Loucy (cell line): ENCODE results near the gene NPB.

ENCODE experiments used
- H2AFZ ChIP-seq: fragments of 200-600 bp; sonication (generic); 2 replicates; pipeline ENCODE4 v1.6.0; 2016; ENCODE audit warnings: antibody characterized with exemption, mild to moderate bottlenecking, low read length, moderate library complexity
- H3F3A ChIP-seq: fragments of 200-600 bp; 2 replicates; pipeline ENCODE4 v1.6.0; 2016; ENCODE audit warnings: antibody characterized with exemption, low read depth, mild to moderate bottlenecking
- H3K27me3 ChIP-seq: fragments of 200-600 bp; sonication (generic); 2 replicates; pipeline ENCODE4 v1.6.1; 2014; ENCODE audit warnings: low read length, mild to moderate bottlenecking; ENCODE audit not compliant: insufficient read depth, poor library complexity, severe bottlenecking
- H3K36me3 ChIP-seq: fragments of 200-600 bp; sonication (generic); 2 replicates; pipeline ENCODE4 v1.6.1; 2016; ENCODE audit warnings: low read length; ENCODE audit not compliant: insufficient read depth
- H3K4me1 ChIP-seq: fragments of 200-600 bp; sonication (generic); 2 replicates; pipeline ENCODE4 v1.5.1; 2014; ENCODE audit warnings: low read length, mild to moderate bottlenecking; ENCODE audit not compliant: insufficient read depth, poor library complexity, severe bottlenecking
- H3K4me2 ChIP-seq: fragments of 200-600 bp; sonication (generic); 2 replicates; pipeline ENCODE4 v1.6.0; 2014; ENCODE audit warnings: antibody characterized with exemption, low read length, low read depth, mild to moderate bottlenecking; ENCODE audit not compliant: poor library complexity, severe bottlenecking
- H3K4me3 ChIP-seq: fragments of 200-600 bp; sonication (generic); 2 replicates; pipeline ENCODE4 v1.5.1; 2014; ENCODE audit warnings: low read length, mild to moderate bottlenecking, mixed read lengths; ENCODE audit not compliant: poor library complexity, severe bottlenecking
- H3K79me2 ChIP-seq: fragments of 200-600 bp; sonication (generic); 2 replicates; pipeline ENCODE4 v1.6.1; 2014; ENCODE audit warnings: low read length; ENCODE audit not compliant: insufficient read depth
- H3K9ac ChIP-seq: fragments of 200-600 bp; sonication (generic); 2 replicates; pipeline ENCODE4 v1.6.0; 2014; ENCODE audit warnings: mild to moderate bottlenecking, low read depth, low read length, moderate library complexity; ENCODE audit not compliant: poor library complexity, severe bottlenecking
- H3K9me2 ChIP-seq: fragments of 200-600 bp; sonication (generic); replicated peaks from 2 replicates; pipeline ENCODE4 v1.6.1; 2016; ENCODE audit warnings: low read depth, low read length, mixed read lengths
- H3K9me3 ChIP-seq: fragments of 200-600 bp; sonication (generic); 2 replicates; pipeline ENCODE4 v1.6.1; 2014; ENCODE audit warnings: mild to moderate bottlenecking, antibody characterized with exemption, low read length, low read depth; ENCODE audit not compliant: insufficient read depth
- H4K20me1 ChIP-seq: fragments of 200-600 bp; sonication (generic); 2 replicates; pipeline ENCODE4 v1.6.0; 2014; ENCODE audit warnings: antibody characterized with exemption, low read length, mild to moderate bottlenecking; ENCODE audit not compliant: insufficient read depth, poor library complexity, severe bottlenecking
- CTCF ChIP-seq: fragments of 200-600 bp; sonication (generic); conservative IDR thresholded peaks from 2 replicates; pipeline ENCODE4 v1.5.1; 2014; ENCODE audit warnings: mild to moderate bottlenecking, antibody characterized with exemption, low read length
- EZH2phosphoT487 ChIP-seq: fragments of 200-600 bp; IDR thresholded peaks from 2 replicates; pipeline ENCODE4 v1.6.1; 2018; ENCODE audit warnings: antibody characterized with exemption, mild to moderate bottlenecking, moderate library complexity, borderline replicate concordance

NPB gene

GRCh38 chr17:81941484-81942166 is 39.6 kb downstream of the NPB start:
- Histone ChIP-seq H3K9ac (no peak overlapping the region), H4K20me1 (no peaks in the 10 kb centered on the region), H3K9me3 (no peaks in the 10 kb centered on the region), H3K9me2 (no peaks in the 10 kb centered on the region), H3K36me3 (no peaks in the 10 kb centered on the region), H3K4me3 (no peak overlapping the region), H3K4me2 (no peak overlapping the region), H2AFZ (no peak overlapping the region), H3K27me3 (no peaks in the 10 kb centered on the region), H3K79me2 (peaks cover 3% of the 10 kb centered on the region; the same call in 1 of the 2 replicates), H3F3A (no peaks in the 10 kb centered on the region), H3K4me1 (peaks cover 10% of the 10 kb centered on the region)
- no peak for TF ChIP-seq EZH2phosphoT487
- TF ChIP-seq CTCF: no peak

GRCh38 chr17:81942167-81942553 is 40.1 kb downstream of the NPB start:
- H3K4me1 ChIP-seq: peaks cover 10% of the 10 kb centered on the region
- H3K9me3 ChIP-seq: no peaks in the 10 kb centered on the region
- H3K9ac ChIP-seq: no peak overlapping the region
- H3K4me2 ChIP-seq: no peak overlapping the region
- no peak overlapping the region for H3K4me3 ChIP-seq
- H3K79me2 ChIP-seq: no peaks in the 10 kb centered on the region
- no peaks in the 10 kb centered on the region for H3F3A ChIP-seq
- no peaks in the 10 kb centered on the region for H3K27me3 ChIP-seq
- TF ChIP-seq EZH2phosphoT487 (no peak), CTCF (no peak)
- no peaks in the 10 kb centered on the region for H4K20me1 ChIP-seq
- H3K36me3 ChIP-seq: no peaks in the 10 kb centered on the region
- H3K9me2 ChIP-seq: no peaks in the 10 kb centered on the region
- no peak overlapping the region for H2AFZ ChIP-seq

- no peak overlapping the region for H3K4me3 ChIP-seq
- no peak overlapping the region for H3K4me2 ChIP-seq
- H3K4me1 ChIP-seq: no peaks in the 10 kb centered on the region
- no peaks in the 10 kb centered on the region for H3K27me3 ChIP-seq
- no peaks in the 10 kb centered on the region for H3K9me3 ChIP-seq
- no peak overlapping the region for H2AFZ ChIP-seq
- no peak for TF ChIP-seq EZH2phosphoT487
- TF ChIP-seq CTCF: no peak
- H4K20me1 ChIP-seq: no peaks in the 10 kb centered on the region
- no peaks in the 10 kb centered on the region for H3K9me2 ChIP-seq
- H3K79me2 ChIP-seq: no peaks in the 10 kb centered on the region
- no peaks in the 10 kb centered on the region for H3F3A ChIP-seq
- H3K36me3 ChIP-seq: no peaks in the 10 kb centered on the region
- no peak overlapping the region for H3K9ac ChIP-seq
Observed at GRCh38 chr17:81944858-81945257, 42.8 kb downstream of the NPB start.
